Activated T-cell treated with anti-CD3 and anti-CD28 coated beads, Interleukin-2, amount 50 U/mL, for 24 hours (primary cell): Measurements from ENCODE around the gene GBP5.
"Not testable (repeated sequence)": the region's sequence is repeated elsewhere in the genome, so short reads cannot be mapped to it uniquely, and the experiment has no call there.

Source experiments
- DNase-seq: peaks from one replicate; pipeline ENCODE4 v3.0.0-alpha.2; 2020
- H3K27ac Mint-ChIP-seq: 2 replicates; pipeline ENCODE4 v1.8.0; 2020; ENCODE audit warnings: mild to moderate bottlenecking, mixed read lengths
- H3K27me3 Mint-ChIP-seq: 2 replicates; pipeline ENCODE4 v1.8.0; 2020; ENCODE audit warnings: mixed read lengths
- H3K36me3 Mint-ChIP-seq: 2 replicates; pipeline ENCODE4 v1.8.0; 2020; ENCODE audit warnings: low read depth, mixed read lengths
- H3K4me1 Mint-ChIP-seq: 2 replicates; pipeline ENCODE4 v1.8.0; 2020; ENCODE audit warnings: low read depth, mixed read lengths
- H3K4me3 Mint-ChIP-seq: 2 replicates; pipeline ENCODE4 v1.8.0; 2020; ENCODE audit warnings: mild to moderate bottlenecking, moderate library complexity, mixed read lengths
- H3K9me3 Mint-ChIP-seq: 2 replicates; pipeline ENCODE4 v1.8.0; 2020; ENCODE audit warnings: mixed read lengths

Gene GBP5

GRCh38 chr1:89272269-89273041 lies at the start of gene GBP5:
Gene GBP5, minus strand, starts transcription at chr1:89272860. Its CDS starts 3,305 bp downstream, at chr1:89269555.
- DNase-seq: peak; percentile 71
- peaks cover 51% of the 10 kb centered on the region for H3K36me3 Mint-ChIP-seq
- peak within 1 kb of the TSS; percentile 99 for H3K27ac Mint-ChIP-seq
- H3K9me3 Mint-ChIP-seq, H3K27me3 Mint-ChIP-seq: not testable (repeated sequence)
- peak within 1 kb of the TSS; percentile 91 for H3K4me3 Mint-ChIP-seq
- H3K4me1 Mint-ChIP-seq: peaks cover 83% of the 10 kb centered on the region

- no peak for DNase-seq
- Mint-ChIP-seq H3K36me3 (peaks cover 8% of the 10 kb centered on the region), H3K27ac (no peak overlapping the region)
Observed at GRCh38 chr1:89322402-89322801, 49.7 kb upstream of the GBP5 start.

GRCh38 chr1:89312572-89312971 lies 39.9 kb upstream of the GBP5 start:
- no peak overlapping the region for H3K4me3 Mint-ChIP-seq
- peaks cover 46% of the 10 kb centered on the region for H3K4me1 Mint-ChIP-seq

More at GRCh38 chr1:89322402-89322801, 49.7 kb upstream of the GBP5 start:
- H3K9me3 Mint-ChIP-seq: peaks cover 35% of the 10 kb centered on the region
- H3K27me3 Mint-ChIP-seq: no peaks in the 10 kb centered on the region
- peaks cover 5% of the 10 kb centered on the region for H3K4me1 Mint-ChIP-seq
- no peak overlapping the region for H3K4me3 Mint-ChIP-seq

GRCh38 chr1:89311757-89312156 lies 39.1 kb upstream of the GBP5 start:
- H3K36me3 Mint-ChIP-seq: peaks cover 14% of the 10 kb centered on the region
- no peak overlapping the region for H3K4me3 Mint-ChIP-seq
- H3K27ac Mint-ChIP-seq: peak overlapping the region; percentile 92
- peaks cover 23% of the 10 kb centered on the region for H3K9me3 Mint-ChIP-seq
- no peak for DNase-seq
- peaks cover 52% of the 10 kb centered on the region for H3K4me1 Mint-ChIP-seq
- no peaks in the 10 kb centered on the region for H3K27me3 Mint-ChIP-seq

More at GRCh38 chr1:89312572-89312971, 39.9 kb upstream of the GBP5 start:
- no peak for DNase-seq
- H3K27ac Mint-ChIP-seq: peak overlapping the region; percentile 59
- H3K9me3 Mint-ChIP-seq: peaks cover 29% of the 10 kb centered on the region
- no peaks in the 10 kb centered on the region for H3K27me3 Mint-ChIP-seq
- H3K36me3 Mint-ChIP-seq: peaks cover 14% of the 10 kb centered on the region

- no peaks in the 10 kb centered on the region for H3K27me3 Mint-ChIP-seq
- peak overlapping the region; percentile 28 for H3K4me3 Mint-ChIP-seq
- H3K27ac Mint-ChIP-seq: peak overlapping the region; percentile 92
- peaks cover 23% of the 10 kb centered on the region for H3K9me3 Mint-ChIP-seq
- DNase-seq: no peak
- peaks cover 59% of the 10 kb centered on the region for H3K4me1 Mint-ChIP-seq
- peaks cover 14% of the 10 kb centered on the region for H3K36me3 Mint-ChIP-seq
Observed at GRCh38 chr1:89310976-89311375, 38.3 kb upstream of the GBP5 start.

GRCh38 chr1:89310505-89310904 lies 37.8 kb upstream of the GBP5 start:
- Mint-ChIP-seq H3K36me3 (peaks cover 14% of the 10 kb centered on the region), H3K9me3 (peaks cover 23% of the 10 kb centered on the region), H3K4me1 (peaks cover 61% of the 10 kb centered on the region), H3K27me3 (no peaks in the 10 kb centered on the region), H3K27ac (peak overlapping the region; percentile 92), H3K4me3 (peak overlapping the region; percentile 28)
- DNase-seq: no peak

- Mint-ChIP-seq H3K27me3 (no peaks in the 10 kb centered on the region), H3K36me3 (peaks cover 12% of the 10 kb centered on the region), H3K4me3 (peak overlapping the region; percentile 28), H3K9me3 (peaks cover 22% of the 10 kb centered on the region), H3K4me1 (peaks cover 67% of the 10 kb centered on the region), H3K27ac (peak overlapping the region; percentile 92)
- DNase-seq: no peak
Observed at GRCh38 chr1:89309828-89310227, 37.2 kb upstream of the GBP5 start.

GRCh38 chr1:89306273-89306672 lies 33.6 kb upstream of the GBP5 start:
- DNase-seq: no peak
- H3K36me3 Mint-ChIP-seq: peaks cover 9% of the 10 kb centered on the region
- no peaks in the 10 kb centered on the region for H3K27me3 Mint-ChIP-seq
- no peak overlapping the region for H3K4me3 Mint-ChIP-seq
- H3K9me3 Mint-ChIP-seq: peaks cover 17% of the 10 kb centered on the region
- no peak overlapping the region for H3K27ac Mint-ChIP-seq
- peaks cover 63% of the 10 kb centered on the region for H3K4me1 Mint-ChIP-seq

GRCh38 chr1:89305493-89305892 lies 32.8 kb upstream of the GBP5 start:
- H3K36me3 Mint-ChIP-seq: peaks cover 9% of the 10 kb centered on the region
- peaks cover 62% of the 10 kb centered on the region for H3K4me1 Mint-ChIP-seq
- DNase-seq: no peak
- H3K4me3 Mint-ChIP-seq: no peak overlapping the region
- H3K27ac Mint-ChIP-seq: no peak overlapping the region
- H3K9me3 Mint-ChIP-seq: peaks cover 17% of the 10 kb centered on the region
- H3K27me3 Mint-ChIP-seq: no peaks in the 10 kb centered on the region

- H3K4me3 Mint-ChIP-seq: no peak overlapping the region
- H3K9me3 Mint-ChIP-seq: peaks cover 14% of the 10 kb centered on the region
- H3K27me3 Mint-ChIP-seq: no peaks in the 10 kb centered on the region
- no peak for DNase-seq
- H3K4me1 Mint-ChIP-seq: peaks cover 61% of the 10 kb centered on the region
- peaks cover 6% of the 10 kb centered on the region for H3K36me3 Mint-ChIP-seq
- no peak overlapping the region for H3K27ac Mint-ChIP-seq
Observed at GRCh38 chr1:89304572-89305230, 32.0 kb upstream of the GBP5 start.

- no peak for DNase-seq
- Mint-ChIP-seq H3K4me3 (no peak overlapping the region), H3K27me3 (no peaks in the 10 kb centered on the region), H3K4me1 (peaks cover 62% of the 10 kb centered on the region), H3K27ac (no peak overlapping the region), H3K9me3 (peaks cover 6% of the 10 kb centered on the region), H3K36me3 (no peaks in the 10 kb centered on the region)
Observed at GRCh38 chr1:89302697-89303332, 30.2 kb upstream of the GBP5 start.

- H3K27ac Mint-ChIP-seq: peak overlapping the region; percentile 92
- not testable (repeated sequence) for H3K27me3 Mint-ChIP-seq, H3K36me3 Mint-ChIP-seq, H3K9me3 Mint-ChIP-seq
- DNase-seq: peak; percentile 48
- H3K4me3 Mint-ChIP-seq: peak overlapping the region; percentile 44
- H3K4me1 Mint-ChIP-seq: peaks cover 61% of the 10 kb centered on the region
Observed at GRCh38 chr1:89299739-89300463, 27.2 kb upstream of the GBP5 start.

GRCh38 chr1:89298461-89298860 lies 25.8 kb upstream of the GBP5 start:
- peaks cover 11% of the 10 kb centered on the region for H3K9me3 Mint-ChIP-seq
- H3K27ac Mint-ChIP-seq: peak overlapping the region; percentile 37
- H3K4me1 Mint-ChIP-seq: peaks cover 71% of the 10 kb centered on the region
- no peak overlapping the region for H3K4me3 Mint-ChIP-seq
- no peak for DNase-seq
- peaks cover 8% of the 10 kb centered on the region for H3K36me3 Mint-ChIP-seq
- no peaks in the 10 kb centered on the region for H3K27me3 Mint-ChIP-seq

GRCh38 chr1:89295187-89295586 lies 22.5 kb upstream of the GBP5 start:
- H3K27ac Mint-ChIP-seq: peak overlapping the region; percentile 55
- no peaks in the 10 kb centered on the region for H3K27me3 Mint-ChIP-seq
- H3K4me3 Mint-ChIP-seq: no peak overlapping the region
- peaks cover 64% of the 10 kb centered on the region for H3K4me1 Mint-ChIP-seq
- H3K36me3 Mint-ChIP-seq: peaks cover 18% of the 10 kb centered on the region
- H3K9me3 Mint-ChIP-seq: peaks cover 23% of the 10 kb centered on the region
- DNase-seq: no peak
